HAP-1 (cell line): Measurements from ENCODE around the gene DNAH17.

Source experiments
- DNase-seq, 2 experiments: peaks; one replicate each; pipeline ENCODE4 v3.0.0-alpha.2; 2016 to 2020; ENCODE audit warnings: low spot score in 2 of 2
- H3K27me3 ChIP-seq: fragments of 250-450 bp; sonication (Bioruptor Pico); 2 replicates; pipeline ENCODE4 v1.5.1; 2020; ENCODE audit warnings: low read depth, mild to moderate bottlenecking, moderate library complexity
- H3K36me3 ChIP-seq: fragments of 250-450 bp; sonication (Bioruptor Pico); replicated peaks from 2 replicates; pipeline ENCODE4 v1.5.1; 2020; ENCODE audit warnings: mild to moderate bottlenecking
- H3K4me1 ChIP-seq: fragments of 250-450 bp; sonication (Bioruptor Pico); 2 replicates; pipeline ENCODE4 v1.5.1; 2020; ENCODE audit warnings: mild to moderate bottlenecking
- H3K4me3 ChIP-seq: fragments of 250-450 bp; sonication (Bioruptor Pico); 2 replicates; pipeline ENCODE4 v1.5.1; 2020; ENCODE audit warnings: mild to moderate bottlenecking, moderate library complexity
- H3K9me3 ChIP-seq: fragments of 250-450 bp; sonication (Bioruptor Pico); 2 replicates; pipeline ENCODE4 v1.5.1; 2020; ENCODE audit warnings: mild to moderate bottlenecking, moderate library complexity
- in situ Hi-C: fragments of 300-500 bp; cut with MboI; formaldehyde crosslinking; loops from 3 replicates; pipeline ENCODE4 v1.14.3; 2020; ENCODE audit warnings: low sequenced_read_pairs, inconsistent platforms, mixed read lengths

DNAH17 gene

DNA sequence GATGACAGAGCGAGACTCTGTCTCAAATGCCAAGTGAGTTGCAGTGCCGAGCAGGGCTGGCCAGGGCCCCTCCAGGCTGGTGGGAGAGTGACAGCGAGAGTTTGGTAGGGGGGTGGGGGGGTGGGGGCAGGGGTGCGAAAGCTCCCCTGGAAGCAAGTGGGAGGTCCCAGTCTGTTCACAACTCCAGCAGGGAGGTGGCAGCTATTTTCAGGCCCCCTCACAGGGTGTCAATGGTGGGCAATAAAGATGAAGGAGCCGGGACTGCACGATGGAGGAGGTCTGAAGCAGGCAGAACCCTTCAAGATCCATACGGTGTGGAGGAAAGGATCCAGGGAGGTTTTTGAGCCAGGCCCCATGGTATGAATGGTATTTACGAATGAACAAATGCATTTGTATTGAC is 115.0 kb downstream of the DNAH17 start:
- H3K36me3 ChIP-seq, result no peaks in the 10 kb centered on the region
- no peak overlapping the region for H3K4me3 ChIP-seq
- no peaks in the 10 kb centered on the region for H3K9me3 ChIP-seq
- H3K4me1 ChIP-seq, result no peaks in the 10 kb centered on the region
- H3K27me3 ChIP-seq, result no peaks in the 10 kb centered on the region
- in situ Hi-C loops, result no loop called here
- no peak for DNase-seq

- Histone ChIP-seq H3K4me3 (no peak overlapping the region), H3K4me1 (no peaks in the 10 kb centered on the region), H3K36me3 (no peaks in the 10 kb centered on the region), H3K27me3 (no peaks in the 10 kb centered on the region), H3K9me3 (no peaks in the 10 kb centered on the region)
- in situ Hi-C loops, result no loop called here
- DNase-seq, result no peak
These were observed 115.5 kb downstream of the DNAH17 start for GRCh38 chr17:78461799-78462053.

DNA sequence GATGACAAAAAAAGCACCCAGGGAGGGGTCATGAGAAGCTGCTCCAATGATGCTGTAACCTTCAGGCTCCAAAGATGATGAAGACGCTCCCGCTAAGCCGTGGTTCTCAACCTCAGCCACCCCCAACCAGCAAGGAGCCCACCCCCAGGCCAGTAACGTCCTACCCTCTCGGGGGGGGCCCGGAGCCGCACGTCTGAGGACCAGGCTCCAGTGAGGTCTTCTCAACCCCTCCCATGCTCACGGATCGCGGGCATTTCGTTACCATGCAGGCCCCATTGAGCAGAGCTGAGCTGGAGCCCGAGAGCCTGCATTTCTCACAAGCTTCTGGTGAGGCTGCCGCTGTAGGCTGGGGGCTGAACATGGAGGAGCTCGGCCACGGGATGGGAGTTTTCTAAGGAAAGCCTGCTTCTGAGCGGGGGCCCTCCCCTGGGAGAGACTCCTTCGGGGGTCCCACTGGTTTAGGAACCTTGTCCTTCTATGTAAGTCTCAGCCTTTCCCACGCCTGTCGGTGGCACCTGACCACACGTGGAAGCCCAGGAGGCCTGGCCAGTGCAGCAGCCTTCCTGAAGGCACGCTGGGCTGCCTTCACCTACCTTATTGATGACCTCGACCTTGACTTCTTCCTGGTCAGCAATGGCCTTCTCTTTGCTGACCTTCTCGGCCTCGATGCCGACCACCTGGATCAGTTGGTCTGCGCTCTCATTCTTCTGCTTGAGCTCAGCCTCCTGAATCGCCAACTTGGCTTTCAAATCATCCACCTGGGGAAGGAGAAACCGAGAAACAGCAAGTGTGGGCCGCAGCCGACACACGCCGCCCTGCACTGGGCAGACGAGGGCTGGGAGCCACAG is 116.0 kb downstream of the DNAH17 start:
- DNase-seq, result no peak
- no peak overlapping the region for H3K4me3 ChIP-seq
- no peaks in the 10 kb centered on the region for H3K27me3 ChIP-seq
- no peaks in the 10 kb centered on the region for H3K9me3 ChIP-seq
- in situ Hi-C loops, result no loop called here
- no peaks in the 10 kb centered on the region for H3K36me3 ChIP-seq
- H3K4me1 ChIP-seq, result no peaks in the 10 kb centered on the region

GRCh38 chr17:78460176-78460675 is 117.0 kb downstream of the DNAH17 start:
- H3K27me3 ChIP-seq, result no peaks in the 10 kb centered on the region
- H3K36me3 ChIP-seq, result no peaks in the 10 kb centered on the region
- H3K4me1 ChIP-seq, result no peaks in the 10 kb centered on the region
- in situ Hi-C loops, result no loop called here
- H3K9me3 ChIP-seq, result no peaks in the 10 kb centered on the region
- no peak overlapping the region for H3K4me3 ChIP-seq
- no peak for DNase-seq

DNA sequence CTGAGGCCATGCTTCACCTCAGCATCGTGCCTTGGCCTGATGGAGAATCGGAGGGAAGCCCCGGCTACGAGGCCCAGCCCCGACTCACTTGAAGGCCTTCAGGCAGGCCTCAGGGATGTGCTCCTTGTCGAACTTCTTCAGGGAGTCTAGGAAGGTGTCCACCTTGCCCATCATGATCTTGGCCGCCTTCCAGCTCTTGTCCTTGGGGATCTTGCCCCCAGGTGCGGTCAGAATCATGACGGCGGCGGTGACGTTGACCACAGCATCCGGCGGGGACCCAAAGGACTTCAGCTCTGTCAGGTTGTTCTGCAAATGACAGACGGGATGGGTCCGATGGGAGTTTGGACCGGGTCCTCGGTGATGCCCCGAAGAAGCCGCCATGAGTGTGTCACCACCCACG is 117.5 kb downstream of the DNAH17 start:
- no peak for DNase-seq
- in situ Hi-C loops, result no loop called here
- Histone ChIP-seq H3K4me1 (no peaks in the 10 kb centered on the region), H3K36me3 (no peaks in the 10 kb centered on the region), H3K4me3 (no peak overlapping the region), H3K9me3 (no peaks in the 10 kb centered on the region), H3K27me3 (no peaks in the 10 kb centered on the region)

- no peak overlapping the region for H3K4me3 ChIP-seq
- H3K9me3 ChIP-seq, result no peaks in the 10 kb centered on the region
- DNase-seq, result no peak
- in situ Hi-C loops, result no loop called here
- H3K4me1 ChIP-seq, result no peaks in the 10 kb centered on the region
- no peaks in the 10 kb centered on the region for H3K36me3 ChIP-seq
- no peaks in the 10 kb centered on the region for H3K27me3 ChIP-seq
These were observed 118.4 kb downstream of the DNAH17 start for GRCh38 chr17:78458736-78459335.

- Histone ChIP-seq H3K36me3 (no peaks in the 10 kb centered on the region), H3K4me1 (no peaks in the 10 kb centered on the region), H3K4me3 (no peak overlapping the region), H3K9me3 (no peaks in the 10 kb centered on the region), H3K27me3 (no peaks in the 10 kb centered on the region)
- in situ Hi-C loops, result no loop called here
- DNase-seq, result no peak
These were observed 119.1 kb downstream of the DNAH17 start for GRCh38 chr17:78458091-78458490.

DNA sequence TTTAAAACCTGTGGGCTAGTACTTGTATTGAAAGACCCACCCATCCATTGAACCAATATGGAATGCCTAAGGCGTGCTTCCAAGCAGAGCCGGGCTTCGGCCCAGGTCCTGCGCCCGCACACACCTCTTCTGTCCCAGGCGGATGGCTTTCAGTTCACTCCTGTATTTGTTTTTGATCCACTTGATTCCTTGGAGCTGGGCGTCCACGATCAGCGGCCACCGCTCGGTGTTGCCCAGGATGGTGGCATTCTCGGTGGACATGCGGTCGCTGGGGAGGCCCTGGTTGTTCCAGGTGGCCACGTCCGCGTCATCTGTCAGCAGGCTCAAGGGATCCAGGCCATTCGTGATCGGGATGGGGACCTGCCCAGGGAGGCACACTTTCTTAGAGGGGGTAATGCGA is 122.8 kb downstream of the DNAH17 start:
- in situ Hi-C loops, result no loop called here

GRCh38 chr17:78451753-78452152 is 125.4 kb downstream of the DNAH17 start:
- DNase-seq, result no peak
- Histone ChIP-seq H3K27me3 (no peaks in the 10 kb centered on the region), H3K9me3 (no peaks in the 10 kb centered on the region), H3K4me1 (no peaks in the 10 kb centered on the region), H3K36me3 (no peaks in the 10 kb centered on the region), H3K4me3 (no peak overlapping the region)
- in situ Hi-C loops, result no loop called here

More for the DNA sequence above, 122.8 kb downstream of the DNAH17 start:
- no peak overlapping the region for H3K4me3 ChIP-seq
- H3K4me1 ChIP-seq, result no peaks in the 10 kb centered on the region
- no peak for DNase-seq
- no peaks in the 10 kb centered on the region for H3K9me3 ChIP-seq
- H3K27me3 ChIP-seq, result no peaks in the 10 kb centered on the region
- no peaks in the 10 kb centered on the region for H3K36me3 ChIP-seq

DNA sequence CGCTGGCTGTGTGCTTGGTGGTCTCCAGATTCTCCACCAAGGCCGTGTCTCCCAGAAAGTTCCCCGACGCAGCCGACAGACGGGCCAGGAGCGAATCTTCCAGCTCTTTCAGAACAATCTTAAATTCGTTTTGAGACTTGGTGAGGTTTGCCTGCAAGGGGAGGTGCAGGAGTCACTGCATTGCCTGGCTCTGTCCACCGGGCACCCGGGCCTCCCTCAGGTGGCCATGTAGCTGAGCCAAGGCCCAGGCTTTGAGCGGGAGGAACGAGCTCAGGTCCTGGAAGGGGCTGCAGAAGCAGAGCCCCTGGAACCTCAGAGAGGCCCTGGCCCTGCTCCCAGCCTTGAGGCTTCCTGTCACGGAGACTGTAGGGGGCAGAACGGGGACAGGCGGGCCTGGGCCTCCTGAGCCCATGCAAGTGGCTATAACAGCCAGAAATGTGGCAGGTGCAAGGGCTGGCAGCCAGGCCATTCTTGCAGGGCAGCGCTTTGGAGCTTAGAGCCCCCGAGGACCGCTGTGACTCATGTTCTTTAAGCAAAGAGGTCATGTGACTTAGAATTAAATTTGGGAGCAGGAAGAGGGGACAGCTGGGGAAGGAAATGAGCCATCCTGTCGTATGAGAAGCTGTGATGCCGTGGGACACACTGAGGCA is 126.4 kb downstream of the DNAH17 start:
- DNase-seq, result no peak

GRCh38 chr17:78449983-78450595 is 127.1 kb downstream of the DNAH17 start:
- H3K4me1 ChIP-seq, result no peaks in the 10 kb centered on the region
- no peaks in the 10 kb centered on the region for H3K36me3 ChIP-seq
- DNase-seq, result no peak
- no peak overlapping the region for H3K4me3 ChIP-seq
- in situ Hi-C loops, result no loop called here
- no peaks in the 10 kb centered on the region for H3K9me3 ChIP-seq
- H3K27me3 ChIP-seq, result no peaks in the 10 kb centered on the region

More for the DNA sequence above, 126.4 kb downstream of the DNAH17 start:
- Histone ChIP-seq H3K36me3 (no peaks in the 10 kb centered on the region), H3K4me1 (no peaks in the 10 kb centered on the region), H3K9me3 (no peaks in the 10 kb centered on the region), H3K4me3 (no peak overlapping the region), H3K27me3 (no peaks in the 10 kb centered on the region)
- in situ Hi-C loops, result no loop called here

GRCh38 chr17:78448356-78448993 is 128.7 kb downstream of the DNAH17 start:
- no peak for DNase-seq
- in situ Hi-C loops, result no loop called here

DNA sequence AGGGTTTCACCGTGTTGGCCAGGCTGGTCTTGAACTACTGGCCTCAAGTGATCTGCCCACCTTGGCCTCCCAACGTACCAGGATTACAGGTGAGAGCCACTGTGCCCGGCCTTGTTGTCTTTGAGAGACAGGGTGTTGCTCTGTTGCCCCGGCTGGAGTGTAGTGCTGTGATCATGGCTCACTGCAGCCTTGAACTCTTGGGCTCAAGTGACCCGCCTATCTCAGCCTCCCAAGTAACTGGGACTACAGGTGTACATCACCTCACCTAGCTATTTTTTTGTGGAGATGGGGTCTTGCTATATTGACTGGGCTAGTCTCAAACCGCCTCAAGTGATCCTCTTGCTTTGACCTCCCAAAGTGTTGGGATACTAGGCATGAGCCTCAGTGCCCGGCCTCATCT is 130.4 kb downstream of the DNAH17 start:
- H3K9me3 ChIP-seq, result no peaks in the 10 kb centered on the region
- no peaks in the 10 kb centered on the region for H3K36me3 ChIP-seq
- DNase-seq, result no peak
- no peaks in the 10 kb centered on the region for H3K4me1 ChIP-seq
- in situ Hi-C loops, result no loop called here
- no peaks in the 10 kb centered on the region for H3K27me3 ChIP-seq
- H3K4me3 ChIP-seq, result no peak overlapping the region

More at GRCh38 chr17:78448356-78448993, 128.7 kb downstream of the DNAH17 start:
- H3K4me3 ChIP-seq, result no peak overlapping the region
- no peaks in the 10 kb centered on the region for H3K4me1 ChIP-seq
- H3K27me3 ChIP-seq, result no peaks in the 10 kb centered on the region
- H3K9me3 ChIP-seq, result no peaks in the 10 kb centered on the region
- no peaks in the 10 kb centered on the region for H3K36me3 ChIP-seq
